Esophagus squamous epithelium (tissue), 5 donors: ENCODE measurements around the gene SYNRG. TPM values are rescaled to one million over a fixed set of nuclear protein-coding genes. Genes with fewer than 3 reads are reported as not detected.

ENCODE experiments used
- DNase-seq: peaks from one replicate; lab custom pipeline; 2025; lab: John Stamatoyannopoulos, UW
- H3K27ac ChIP-seq, 4 donors: fragments of 200-600 bp; sonication (generic); one replicate each; pipeline ENCODE4 v1.5.1; 2016 to 2019; ENCODE audit warnings: mild to moderate bottlenecking in 1 of 4
- H3K27me3 ChIP-seq, 4 donors: fragments of 200-600 bp; sonication (generic); 1 replicate in 3 of 4; 2 replicates in 1 of 4; pipeline versions ENCODE4 v1.5.1 to v1.6.0; 2017 to 2021; ENCODE audit warnings: antibody characterized with exemption in 1 of 4
- H3K36me3 ChIP-seq, 3 donors: fragments of 200-600 bp; sonication (generic); one replicate each; pipeline ENCODE4 v1.5.1; 2016 to 2019
- H3K4me1 ChIP-seq, 3 donors: fragments of 200-600 bp; sonication (generic); one replicate each; pipeline ENCODE4 v1.5.1; 2017 to 2019
- H3K4me3 ChIP-seq, 4 donors: fragments of 200-600 bp; sonication (generic); 1 replicate in 3 of 4; 2 replicates in 1 of 4; pipeline ENCODE4 v1.5.1; 2016 to 2019; ENCODE audit warnings: mild to moderate bottlenecking in 2 of 4, moderate library complexity in 1 of 4
- H3K9me3 ChIP-seq, 3 donors: fragments of 200-600 bp; sonication (generic); one replicate each; pipeline ENCODE4 v1.5.1; 2016 to 2019
- CTCF ChIP-seq, 6 experiments: fragments of 450-650 bp in 4 of 6; fragments of 200-600 bp in 2 of 6; sonication (generic) in 2 of 6; IDR thresholded peaks; one replicate each; pipeline ENCODE4 v1.5.1; 2016 to 2019; ENCODE audit warnings: antibody characterized with exemption in 6 of 6, mild to moderate bottlenecking in 4 of 6, moderate library complexity in 4 of 6
- POLR2A ChIP-seq, 4 donors: fragments of 450-650 bp; IDR thresholded peaks; one replicate each; pipeline ENCODE4 v1.6.1; 2017; ENCODE audit warnings: antibody characterized with exemption in 4 of 4, mild to moderate bottlenecking in 4 of 4, moderate library complexity in 3 of 4
- WGBS, 2 donors: methylation state at CpG; one replicate each; pipeline ENCODE4 v1.1.5; 2018; 5-methylcytosine and 5-hydroxymethylcytosine counted together
- intact Hi-C: fragments of 100-400 bp; cut with DNase I; formaldehyde crosslinking; loops from one replicate; pipeline ENCODE4 v1.15.0; 2022
- small RNA-seq, 4 donors: library from RNA; depleted of rRNA; stranded (forward); fragments of <200 nt; gene quantifications; one replicate each; pipeline ENCODE3, GENCODE V24; 2016
- total RNA-seq, 4 donors: library from RNA; depleted of rRNA; stranded (reverse); fragments of >200 nt; gene quantifications; one replicate each; pipeline ENCODE4 v1.1.0, GENCODE V29; 2016
- donor health status: DM: yes; HTN: yes; CAD: no.

The SYNRG gene
- total RNA-seq, 4 donors from 2014 or later, result 16.5 to 24.2 (median 21.3) TPM

- 40 to 50% methylated on average over 1 of the region's 1 CpG for WGBS, 2 donors
- H3K9me3 ChIP-seq, result no peaks in the 10 kb centered on the region
- no peaks in the 10 kb centered on the region for H3K27me3 ChIP-seq
- H3K4me3 ChIP-seq, result no peak overlapping the region
- intact Hi-C loops, result no loop called here
- H3K4me1 ChIP-seq, result peaks cover 0 to 26% (median 0%) of the 10 kb centered on the region in 3 donors
- peaks cover 5 to 85% (median 27%) of the 10 kb centered on the region in 3 donors for H3K36me3 ChIP-seq
- TF ChIP-seq POLR2A (IDR thresholded peaks at IDR 0.05) (no peak), CTCF (IDR thresholded peaks at IDR 0.05) (no peak)
- DNase-seq, result no peak
- peak overlapping the region; percentile 42 to 69 (median 66) for H3K27ac ChIP-seq
Measured at GRCh38 chr17:37466471-37466870, 142.7 kb downstream of the SYNRG start.

GRCh38 chr17:37465069-37465616, 144.1 kb downstream of the SYNRG start:
- no peaks in the 10 kb centered on the region for H3K27me3 ChIP-seq
- no peak for TF ChIP-seq CTCF (IDR thresholded peaks at IDR 0.05)
- TF ChIP-seq POLR2A (IDR thresholded peaks at IDR 0.05), result no peak
- WGBS, 2 donors, result 89 to 90% methylated on average over 6 to 7 of the region's 7 CpGs
- H3K4me1 ChIP-seq, result peaks cover 0 to 26% (median 0%) of the 10 kb centered on the region in 3 donors
- intact Hi-C loops, result no loop called here
- DNase-seq, result no peak
- H3K27ac ChIP-seq, result peak overlapping the region in 3 of 4 donors; percentile 42 to 67 (median 65)
- peaks cover 5 to 84% (median 17%) of the 10 kb centered on the region in 3 donors for H3K36me3 ChIP-seq
- no peak overlapping the region for H3K4me3 ChIP-seq
- H3K9me3 ChIP-seq, result no peaks in the 10 kb centered on the region

Small RNAs within 50 kb of the gene (small RNA-seq; reads per million reads assigned to genes)
- gene MIR378J, result 0 reads per million in 4 donors

Other genes with a start within 250 kb of the SYNRG start
- gene C17orf78, start 233.4 kb downstream of the SYNRG start, total RNA-seq, result not detected
- gene ACACA, start 202.6 kb downstream of the SYNRG start, total RNA-seq, result 10 to 100 TPM; 34.5 to 81.0 (median 55.8) TPM
- 1 to 10 TPM; 6.7 to 8.9 (median 7.6) TPM for gene TADA2A, start 202.5 kb downstream of the SYNRG start, total RNA-seq
- gene DUSP14, start 119.5 kb downstream of the SYNRG start, total RNA-seq, result 10 to 100 TPM; 11.4 to 28.8 (median 20.4) TPM
- 10 to 100 TPM; 13.3 to 27.7 (median 21.6) TPM for gene DDX52, start 34.0 kb upstream of the SYNRG start, total RNA-seq
- not detected for gene HNF1B, start 135.6 kb upstream of the SYNRG start, total RNA-seq